Mucosa of gallbladder (tissue), 1 donor: ENCODE data around the gene BTBD6. TPM values are rescaled to one million over a fixed set of nuclear protein-coding genes. Genes with fewer than 3 reads are reported as not detected.
A peak's percentile ranks its signal among the peaks of the same experiment; 100 is the strongest.

ENCODE experiments used
- DNase-seq: peaks from one replicate; pipeline ENCODE4 v3.0.0-alpha.2; 2020; ENCODE audit warnings: low spot score
- total RNA-seq: library from RNA; stranded (reverse); gene quantifications from one replicate; pipeline ENCODE4 v1.2.1, GENCODE V29; 2021
- donor health status: DM: no; HTN: no; CAD: no.

The BTBD6 gene
- total RNA-seq, result 50.8 TPM

GRCh38 chr14:105248368-105249181 is at the start of gene BTBD6:
TSS of gene BTBD6 (plus strand) at chr14:105248533. CDS start at chr14:105248712, 179 bp downstream.
- DNase-seq, result peak; percentile 91

- no peak for DNase-seq
These were observed 49.7 kb upstream of the BTBD6 start for GRCh38 chr14:105198588-105198987.

GRCh38 chr14:105199093-105199492 is 49.2 kb upstream of the BTBD6 start:
- no peak for DNase-seq

- no peak for DNase-seq
These were observed 48.3 kb upstream of the BTBD6 start for GRCh38 chr14:105200074-105200473.

GRCh38 chr14:105200641-105201040 is 47.7 kb upstream of the BTBD6 start:
- no peak for DNase-seq

GRCh38 chr14:105201156-105201924 is 47.0 kb upstream of the BTBD6 start:
- DNase-seq, result no peak

GRCh38 chr14:105201925-105202513 is 46.3 kb upstream of the BTBD6 start:
- no peak for DNase-seq

- DNase-seq, result peak; percentile 75
These were observed 45.2 kb upstream of the BTBD6 start for GRCh38 chr14:105203057-105203531.

GRCh38 chr14:105203701-105204100 is 44.6 kb upstream of the BTBD6 start:
- no peak for DNase-seq

- peak; percentile 64 for DNase-seq
These were observed 44.0 kb upstream of the BTBD6 start for GRCh38 chr14:105204206-105204930.

- no peak for DNase-seq
These were observed 43.2 kb upstream of the BTBD6 start for GRCh38 chr14:105204931-105205672.

GRCh38 chr14:105205673-105206208 is 42.6 kb upstream of the BTBD6 start:
- DNase-seq, result no peak

- no peak for DNase-seq
These were observed 41.5 kb upstream of the BTBD6 start for GRCh38 chr14:105206873-105207272.

- no peak for DNase-seq
These were observed 40.9 kb upstream of the BTBD6 start for GRCh38 chr14:105207460-105207901.

GRCh38 chr14:105207996-105208737 is 40.2 kb upstream of the BTBD6 start:
- no peak for DNase-seq

- DNase-seq, result no peak
These were observed 39.6 kb upstream of the BTBD6 start for GRCh38 chr14:105208738-105209075.

- DNase-seq, result no peak
These were observed 39.2 kb upstream of the BTBD6 start for GRCh38 chr14:105209091-105209490.

- DNase-seq, result no peak
These were observed 38.7 kb upstream of the BTBD6 start for GRCh38 chr14:105209646-105210045.

- no peak for DNase-seq
These were observed 37.9 kb upstream of the BTBD6 start for GRCh38 chr14:105210266-105211025.
